GM10266 (cell line): ENCODE measurements around the gene CLDN18.

Experiments
- DNase-seq: peaks from one replicate; pipeline ENCODE4 v3.0.0; 2012; ENCODE audit errors: extremely low spot score
- CTCF ChIP-seq: IDR thresholded peaks from 2 replicates; pipeline ENCODE4 v1.5.1; 2012; ENCODE audit warnings: mild to moderate bottlenecking, low read depth; ENCODE audit not compliant: control insufficient read depth, insufficient read depth; ENCODE audit errors: missing control alignments

Gene CLDN18

GRCh38 chr3:138068046-138068445 lies 58.1 kb downstream of the CLDN18 start:
- TF ChIP-seq CTCF = no peak
- DNase-seq = no peak

DNA sequence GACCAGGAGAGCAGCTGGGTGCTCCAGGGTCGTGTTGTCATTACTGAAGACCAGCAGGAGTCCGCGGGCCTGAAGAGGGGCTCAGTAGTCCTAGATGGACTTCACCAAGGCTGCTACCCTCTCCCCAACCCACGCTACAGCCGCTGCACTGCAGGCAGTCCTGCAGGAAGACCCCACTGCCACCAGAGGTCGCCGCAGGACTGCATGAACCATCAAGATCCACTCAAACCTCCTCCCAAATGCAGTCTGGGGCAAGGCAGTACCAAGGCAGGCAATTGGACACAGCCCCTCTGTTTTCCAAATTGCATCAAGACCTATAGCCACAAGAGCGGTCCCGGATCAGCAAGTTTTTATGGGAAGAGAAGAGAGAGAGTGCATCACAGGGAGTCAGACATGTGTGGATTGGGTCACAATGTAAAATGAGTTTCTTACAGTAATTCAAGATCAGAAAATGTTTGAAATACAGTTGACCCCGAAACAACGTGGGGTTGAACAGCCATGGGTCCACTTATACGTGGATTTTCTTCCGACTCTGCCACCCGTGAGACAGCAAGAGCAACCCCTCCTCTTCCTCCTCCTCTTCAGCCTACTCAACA lies 58.7 kb downstream of the CLDN18 start:
- peak; percentile 98 for TF ChIP-seq CTCF
- DNase-seq = peak; percentile 76

- no peak for DNase-seq
- no peak for TF ChIP-seq CTCF
These were observed 60.0 kb downstream of the CLDN18 start for GRCh38 chr3:138070006-138070405.

DNA sequence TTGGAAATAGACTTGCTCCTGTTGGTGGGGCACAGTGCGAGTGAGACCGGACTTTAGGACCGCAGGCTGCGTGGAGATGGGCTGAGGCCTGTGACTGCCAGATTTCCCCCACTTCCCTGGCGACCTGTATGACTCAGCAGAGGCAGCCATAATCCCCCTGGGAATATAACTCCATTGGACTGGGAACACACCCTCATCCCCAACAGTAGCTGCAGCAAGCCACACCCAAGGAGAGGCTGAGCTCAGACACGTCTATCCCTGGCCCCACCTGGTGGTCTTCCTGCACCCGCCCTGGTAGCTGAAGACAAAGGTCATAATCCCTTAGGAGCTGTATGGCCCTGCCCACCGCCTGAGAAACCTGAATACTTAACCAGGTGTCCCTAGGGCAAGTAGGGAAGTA lies 62.8 kb downstream of the CLDN18 start:
- DNase-seq = no peak
- no peak for TF ChIP-seq CTCF

DNA sequence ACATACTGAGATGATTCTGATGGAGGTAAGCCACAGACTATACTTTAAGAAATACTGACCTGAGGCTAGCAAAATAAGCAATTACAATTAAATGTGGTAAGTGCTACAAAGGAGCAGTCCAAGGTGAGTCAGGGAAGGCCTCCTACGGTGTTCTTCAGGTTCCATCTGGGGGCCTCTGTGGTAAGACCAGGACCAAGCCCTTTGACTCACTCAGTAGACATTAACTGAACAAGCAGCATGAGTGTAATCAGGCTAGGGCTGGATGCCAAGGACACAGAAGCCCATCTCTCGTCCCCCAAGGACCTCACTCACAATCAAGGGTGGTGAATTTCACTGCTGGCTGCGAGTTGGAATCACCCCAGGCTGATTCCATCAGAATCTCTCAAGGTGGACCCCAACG lies 68.1 kb downstream of the CLDN18 start:
- TF ChIP-seq CTCF = no peak
- DNase-seq = no peak

GRCh38 chr3:138078901-138079344 lies 69.0 kb downstream of the CLDN18 start:
- TF ChIP-seq CTCF = no peak
- DNase-seq = no peak

- TF ChIP-seq CTCF = no peak
These were observed 69.9 kb downstream of the CLDN18 start for GRCh38 chr3:138079901-138080300.

More at GRCh38 chr3:138079901-138080300, 69.9 kb downstream of the CLDN18 start:
- no peak for DNase-seq
